ENCODE data around the gene MAGI1.

Gene MAGI1

DNA sequence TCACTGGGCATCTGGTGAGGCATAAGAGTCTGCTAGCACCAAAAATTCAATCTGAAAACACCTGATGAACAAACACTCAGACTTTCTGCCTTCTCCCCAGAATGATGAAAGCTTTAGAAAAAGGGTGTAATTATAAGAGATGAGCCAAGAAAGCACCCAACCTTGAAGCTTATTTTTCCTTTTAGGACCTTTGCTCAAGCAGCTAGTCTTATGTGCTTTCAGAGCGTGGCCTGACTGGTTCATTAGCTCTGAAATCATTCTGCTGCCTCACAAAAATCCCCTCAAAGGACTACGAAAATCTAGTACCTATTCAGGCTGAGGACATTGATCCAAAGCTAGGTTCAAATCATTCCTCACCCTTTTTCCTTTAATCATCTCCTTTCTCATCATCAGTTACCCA lies 662.3 kb downstream of the MAGI1 start:
- DNase-seq: no peak

GRCh38 chr3:65371053-65371452 lies 667.7 kb downstream of the MAGI1 start:
- DNase-seq: no peak

DNA sequence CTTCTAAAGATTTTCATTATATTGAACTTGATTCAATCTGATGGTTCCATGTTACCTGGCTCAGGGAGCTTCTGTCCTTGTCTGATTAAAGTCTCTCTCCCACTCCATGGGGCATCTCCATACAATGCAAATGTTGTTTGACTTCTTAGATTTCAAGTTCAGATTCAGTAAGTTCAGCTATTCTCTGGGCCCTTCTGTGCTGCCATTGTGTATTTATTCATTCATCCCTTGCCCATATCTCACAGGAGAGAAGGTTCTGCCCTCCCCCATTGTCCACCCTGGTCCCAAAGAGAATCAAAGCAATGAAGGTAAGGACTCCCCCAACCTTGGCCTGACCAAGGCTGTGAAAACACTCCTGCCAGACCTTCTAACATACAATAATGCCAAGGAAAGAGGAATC lies 669.9 kb downstream of the MAGI1 start:
- no peak for DNase-seq

DNA sequence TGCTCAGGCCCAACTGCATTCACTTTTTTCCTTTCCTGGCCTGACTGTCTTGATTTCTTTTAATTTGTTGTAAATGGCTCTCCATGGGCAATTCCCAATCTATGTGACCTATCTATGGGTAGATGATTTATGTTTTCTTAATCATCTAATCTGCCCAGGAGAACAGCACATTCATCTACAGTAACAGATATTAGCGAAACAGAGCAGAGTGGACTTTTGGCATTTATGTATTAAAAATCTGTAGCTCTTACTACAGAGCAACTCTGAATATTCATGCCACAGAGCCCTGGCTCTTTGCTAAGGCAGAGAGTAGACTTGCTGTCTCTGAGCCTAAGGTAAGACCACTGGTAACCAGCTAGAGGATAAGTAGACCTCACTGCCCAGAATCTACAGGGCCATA lies 676.0 kb downstream of the MAGI1 start:
- no peak for DNase-seq

DNA sequence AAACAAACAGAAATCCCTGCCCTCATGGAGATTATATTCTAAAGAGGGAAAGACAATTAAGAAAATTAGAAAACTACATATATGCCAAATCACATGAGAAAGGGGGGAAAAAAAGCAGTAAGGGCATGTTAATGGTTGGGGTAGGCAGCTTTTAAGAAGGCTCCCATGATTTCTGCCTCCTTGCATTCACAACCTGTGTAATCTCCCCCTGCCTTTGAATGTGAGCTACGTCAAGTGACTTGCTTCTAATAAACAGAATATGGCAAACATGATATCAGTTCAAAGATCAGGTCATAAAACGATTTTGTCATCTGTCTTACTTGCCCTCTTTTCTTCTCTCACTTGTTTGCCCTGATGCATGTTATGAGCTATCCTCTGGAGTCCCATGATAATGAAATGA lies 677.3 kb downstream of the MAGI1 start:
- DNase-seq: no peak

DNA sequence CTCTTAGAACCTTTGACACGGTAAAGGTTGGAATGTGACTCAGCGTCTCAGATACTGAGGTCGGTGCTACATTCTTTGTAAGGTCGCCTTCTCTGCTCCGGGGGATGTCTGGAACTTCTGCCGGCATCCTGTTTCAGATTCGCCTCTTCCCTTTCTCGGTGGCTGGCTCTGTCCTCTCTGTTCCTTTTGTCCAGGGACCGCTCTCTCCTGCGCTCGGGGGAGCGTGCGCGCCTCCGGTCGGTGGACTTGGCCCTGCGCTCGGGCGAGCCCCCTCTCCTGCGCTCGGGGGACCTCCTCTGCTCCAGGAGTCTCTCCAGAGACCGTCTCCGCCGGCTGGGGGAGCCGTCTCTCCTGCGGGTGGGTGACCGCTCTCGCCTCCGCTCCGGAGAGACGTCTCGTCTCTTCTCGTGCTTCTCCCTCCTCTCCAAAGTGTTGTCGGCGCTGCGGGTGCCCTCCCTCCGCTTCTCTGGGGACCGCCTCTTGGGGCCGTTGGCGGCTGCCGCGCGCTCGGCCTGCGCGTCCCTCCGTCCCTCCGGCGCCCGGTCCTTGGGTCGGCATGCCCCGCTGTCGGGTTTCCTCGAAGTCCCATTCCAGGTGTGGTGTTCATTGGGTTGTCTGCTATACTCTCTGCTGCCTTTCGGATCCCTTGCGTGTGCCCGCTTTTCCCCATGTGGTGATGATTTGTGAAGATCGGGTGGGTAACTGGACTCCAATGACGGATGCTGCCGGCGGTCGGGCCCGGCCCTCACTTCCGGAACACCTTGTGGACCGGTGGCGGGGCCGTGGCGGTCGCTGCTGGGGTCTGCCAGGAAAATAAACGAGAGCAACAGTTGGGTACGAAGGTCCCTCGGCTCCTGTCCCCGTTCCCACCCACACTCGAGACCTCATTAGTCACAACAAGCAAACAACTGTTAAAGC lies 682.1 kb downstream of the MAGI1 start:
- DNase-seq: no peak

GRCh38 chr3:65354880-65355279 lies 683.8 kb downstream of the MAGI1 start:
- no peak for DNase-seq

- no peak for DNase-seq
Measured at GRCh38 chr3:65352951-65353350, 685.8 kb downstream of the MAGI1 start.

- no peak for DNase-seq
Measured at GRCh38 chr3:65351753-65352152, 687.0 kb downstream of the MAGI1 start.

DNA sequence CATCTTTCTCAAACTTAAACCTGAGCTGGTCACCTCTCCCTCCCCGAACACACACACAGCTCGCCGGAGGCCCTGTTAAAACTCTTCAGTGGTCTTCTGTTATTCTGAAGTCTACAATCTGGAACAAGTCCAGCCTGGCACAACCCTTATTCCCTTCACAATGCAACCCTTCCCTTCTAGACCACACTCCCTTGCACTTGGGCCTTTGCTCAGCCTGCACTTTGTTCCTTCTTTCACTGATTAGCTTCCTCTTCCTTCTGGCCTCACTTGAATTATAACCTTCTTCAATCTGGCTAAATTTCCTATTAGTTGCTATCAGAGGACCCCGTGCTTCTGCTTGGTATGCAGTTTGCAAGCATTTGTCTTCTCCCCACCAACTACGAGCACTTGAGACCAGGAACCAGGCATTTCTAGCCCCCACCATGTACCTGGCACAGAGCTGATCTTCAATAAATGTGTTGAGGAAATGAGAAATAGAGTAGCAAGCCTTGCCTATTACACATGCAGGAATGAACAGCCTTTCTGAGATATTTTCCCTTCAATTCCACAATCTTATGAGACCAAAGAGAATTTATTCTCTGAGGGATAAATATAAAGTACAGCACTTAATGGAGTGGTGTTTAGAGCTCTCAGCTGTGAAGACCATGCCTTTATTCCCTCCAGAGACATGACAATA lies 687.8 kb downstream of the MAGI1 start:
- DNase-seq: no peak

- DNase-seq: no peak
Measured at GRCh38 chr3:65348398-65348995, 690.2 kb downstream of the MAGI1 start.

GRCh38 chr3:65347166-65347565 lies 691.6 kb downstream of the MAGI1 start:
- no peak for DNase-seq

DNA sequence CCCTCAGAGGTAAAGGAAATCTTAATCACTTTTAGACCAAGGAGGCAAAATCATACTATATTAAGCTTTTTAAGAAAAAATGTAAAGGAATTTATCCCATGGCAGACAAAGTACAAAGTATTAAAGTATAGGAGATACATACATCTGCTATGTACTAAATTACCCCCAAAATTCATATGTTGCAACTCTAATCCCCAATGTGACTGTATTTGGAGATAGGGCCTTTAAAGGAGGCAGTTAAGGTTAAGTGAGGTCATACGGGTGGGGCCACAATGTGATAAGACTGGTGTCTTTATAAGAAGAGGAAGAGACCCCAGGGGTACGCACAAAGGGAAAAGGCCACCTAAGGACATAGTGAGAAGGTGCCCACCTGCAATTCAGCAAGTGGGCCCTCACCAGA lies 693.9 kb downstream of the MAGI1 start:
- DNase-seq: no peak

GRCh38 chr3:65344444-65344843 lies 694.3 kb downstream of the MAGI1 start:
- no peak for DNase-seq

DNA sequence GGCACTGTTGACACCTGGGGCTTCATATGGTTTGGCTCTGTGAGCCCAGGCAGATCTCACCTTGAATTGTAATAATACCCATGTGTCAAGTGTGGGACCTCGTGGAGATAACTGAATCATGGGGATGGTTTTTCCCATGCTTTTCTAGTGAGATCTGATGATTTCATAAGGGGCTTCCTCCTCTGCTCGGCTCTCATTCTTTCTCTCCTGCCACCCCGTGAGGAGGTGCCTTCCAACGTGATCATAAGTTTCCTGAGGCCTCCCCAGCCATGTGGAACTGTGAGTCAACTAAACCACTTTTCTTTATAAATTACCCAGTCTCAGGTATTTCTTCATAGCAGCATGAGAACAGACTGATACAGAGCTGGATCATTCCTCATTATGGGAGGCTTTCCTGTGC lies 695.0 kb downstream of the MAGI1 start:
- DNase-seq: no peak

- no peak for DNase-seq
Measured at GRCh38 chr3:65343026-65343425, 695.7 kb downstream of the MAGI1 start.

DNA sequence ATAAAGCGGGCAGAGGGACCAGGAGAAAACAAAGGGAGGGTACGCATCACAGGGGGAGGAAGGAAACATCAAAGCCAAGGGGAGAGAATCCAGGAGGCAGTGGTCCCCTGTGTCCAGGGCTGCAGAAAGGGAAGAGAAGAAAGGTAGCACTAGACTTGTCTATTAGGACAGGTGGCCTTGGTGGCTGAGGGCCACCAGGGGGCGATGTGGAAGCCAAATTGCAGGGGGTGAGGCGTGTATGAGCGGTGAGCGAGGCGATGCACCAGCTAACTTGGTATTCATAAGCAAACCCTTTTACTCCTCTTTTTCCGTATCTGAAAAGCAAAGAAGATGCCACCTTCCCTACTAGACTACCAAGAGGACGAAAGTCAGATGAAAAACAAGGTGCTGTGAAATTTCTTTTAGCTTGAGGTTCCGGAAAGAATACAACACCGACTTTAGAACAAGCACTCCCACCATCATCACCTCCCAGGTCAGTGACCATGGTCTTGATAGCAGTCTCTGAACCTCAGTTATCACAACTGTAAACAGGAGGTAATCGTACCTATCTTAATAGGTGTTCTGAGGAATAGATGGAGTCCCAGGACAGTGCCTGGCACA lies 696.5 kb downstream of the MAGI1 start:
- no peak for DNase-seq

DNA sequence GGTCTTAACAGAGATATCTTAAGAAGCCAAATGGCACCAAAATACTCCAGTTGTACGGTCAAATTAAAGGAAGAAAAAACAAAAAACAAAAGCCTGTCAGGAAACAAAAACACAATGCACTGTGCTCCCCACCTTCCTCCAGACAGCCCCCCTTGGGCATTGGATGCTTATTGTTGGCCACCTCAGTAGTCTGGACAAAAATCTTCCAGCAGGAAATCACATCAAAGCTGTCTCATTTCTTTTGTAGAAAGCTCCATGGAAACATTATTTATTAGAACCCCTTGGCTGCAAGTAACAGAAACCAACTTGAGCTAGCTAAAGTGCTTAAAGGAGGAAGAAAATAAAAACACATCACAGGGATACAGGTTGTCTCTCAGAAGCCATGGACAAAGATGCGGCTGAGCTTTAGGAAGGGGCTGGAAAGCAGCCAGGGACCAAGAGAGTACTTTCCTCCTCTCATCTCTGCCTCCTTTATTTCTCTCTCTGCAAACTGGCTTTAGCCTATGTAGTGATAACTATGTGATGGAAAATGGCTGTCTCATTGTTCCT lies 699.5 kb downstream of the MAGI1 start:
- DNase-seq: no peak

DNA sequence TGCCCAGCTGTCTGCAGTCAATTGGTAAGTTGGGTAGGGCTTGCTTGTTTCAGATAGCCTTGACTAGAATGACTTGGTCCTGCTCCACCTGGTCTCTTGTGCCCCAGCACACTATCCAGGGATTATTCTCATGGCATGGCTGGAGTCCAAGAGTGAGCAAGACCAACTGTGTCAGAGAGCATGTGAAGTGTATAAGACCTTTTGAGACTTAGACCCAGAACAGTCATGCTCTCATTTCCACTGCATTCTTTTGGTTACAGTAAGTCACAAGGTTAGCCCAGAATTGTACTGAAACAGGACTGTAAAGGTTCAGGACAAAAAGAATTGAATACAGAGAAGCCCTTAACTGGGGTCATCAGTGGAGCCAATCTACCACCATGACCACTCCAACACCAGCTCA lies 700.1 kb downstream of the MAGI1 start:
- no peak for DNase-seq

- no peak for DNase-seq
Measured at GRCh38 chr3:65335587-65335986, 703.1 kb downstream of the MAGI1 start.

- no peak for DNase-seq
Measured at GRCh38 chr3:65334045-65334665, 704.6 kb downstream of the MAGI1 start.

DNA sequence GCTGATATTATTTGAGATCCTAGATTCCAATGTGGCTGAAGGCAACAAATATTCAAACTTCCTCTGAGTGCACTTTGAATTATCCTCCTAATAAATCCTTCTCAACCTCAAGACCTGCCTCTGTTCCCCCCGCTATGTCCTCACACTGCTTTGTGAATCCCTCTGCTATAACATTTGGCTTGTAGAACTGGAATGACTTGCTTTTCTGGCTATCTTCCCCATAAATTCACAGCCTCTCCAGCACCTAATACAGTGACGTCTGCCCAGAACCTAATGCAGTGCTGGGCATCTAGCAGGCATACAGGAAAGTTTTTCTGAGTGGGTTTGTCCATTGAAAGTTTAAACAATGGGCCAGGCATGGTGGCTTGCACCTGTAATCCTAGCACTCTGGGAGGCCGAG lies 707.0 kb downstream of the MAGI1 start:
- no peak for DNase-seq

- DNase-seq: no peak
Measured at GRCh38 chr3:65330072-65330471, 708.6 kb downstream of the MAGI1 start.

Measured in CD4-positive, alpha-beta T cell treated with Interleukin-12 subunit alpha and Interleukin-12 subunit beta, for 1 hour (primary cell).